K562 (cell line): ENCODE results near the gene SLC30A1. TPM values are rescaled to one million over a fixed set of nuclear protein-coding genes. Genes with fewer than 3 reads are reported as not detected.

Experiments used
- BDP1 ChIP-seq: IDR thresholded peaks from 3 replicates; pipeline ENCODE4 v1.6.1; 2011; ENCODE audit not compliant: insufficient read length, insufficient read depth
- CREB1 ChIP-seq, 2 experiments: sonication (generic) in 1 of 2; formaldehyde crosslinking in 1 of 2; IDR thresholded peaks; 2 replicates each; pipeline versions ENCODE4 v1.6.1 to v1.8.0; 2012 to 2022; ENCODE audit warnings: inconsistent platforms in 1 of 2, mild to moderate bottlenecking in 1 of 2, missing genetic modification reagents in 1 of 2, moderate library complexity in 1 of 2
- CREB3 ChIP-seq: fragments of 450-650 bp; conservative IDR thresholded peaks from 2 replicates; pipeline ENCODE4 v1.6.1; 2016; ENCODE audit warnings: missing genetic modification characterization, low read depth, mild to moderate bottlenecking, missing compliant biosample characterization, moderate library complexity
- E2F5 ChIP-seq: sonication (generic); formaldehyde crosslinking; IDR thresholded peaks from 2 replicates; pipeline ENCODE4 v1.8.0; 2022; ENCODE audit warnings: mild to moderate bottlenecking, missing genetic modification reagents
- GABPA ChIP-seq: fragments of 200-800 bp; sonication (Bioruptor generic); conservative IDR thresholded peaks from 2 replicates; pipeline ENCODE4 v1.6.1; 2016; ENCODE audit warnings: low read depth, missing genetic modification characterization, missing compliant biosample characterization
- HCFC1 ChIP-seq: IDR thresholded peaks from 2 replicates; pipeline ENCODE4 v1.6.1; 2012; ENCODE audit warnings: low read depth, low read length, improper control_type of control experiment
- MAFG ChIP-seq: fragments of 450-650 bp; conservative IDR thresholded peaks from 2 replicates; pipeline ENCODE4 v1.6.1; 2016; ENCODE audit warnings: missing genetic modification characterization, missing compliant biosample characterization
- MCM3 ChIP-seq: fragments of 450-650 bp; IDR thresholded peaks from 2 replicates; pipeline ENCODE4 v1.6.1; 2016
- NEUROD1 ChIP-seq: fragments of 150-350 bp; IDR thresholded peaks from 2 replicates; pipeline ENCODE4 v1.6.1; 2014; ENCODE audit warnings: borderline replicate concordance, low read length, low read depth; ENCODE audit not compliant: partially characterized antibody
- NONO ChIP-seq, 2 experiments: fragments of 200-400 bp in 1 of 2; fragments of 450-650 bp in 1 of 2; formaldehyde crosslinking in 1 of 2; IDR thresholded peaks; 2 replicates each; pipeline ENCODE4 v1.6.1; 2017; ENCODE audit warnings: low read depth in 2 of 2, mild to moderate bottlenecking in 2 of 2, moderate library complexity in 2 of 2, low read length in 1 of 2
- PYGO2 ChIP-seq: fragments of 450-650 bp; IDR thresholded peaks from 2 replicates; pipeline ENCODE4 v1.6.1; 2016; ENCODE audit warnings: mild to moderate bottlenecking, missing genetic modification characterization, moderate library complexity, missing compliant biosample characterization
- TAF15 ChIP-seq: fragments of 200-400 bp; formaldehyde crosslinking; IDR thresholded peaks from 2 replicates; pipeline ENCODE4 v1.6.1; 2017; ENCODE audit warnings: mild to moderate bottlenecking, low read depth, low read length, moderate library complexity
- TAL1 ChIP-seq: fragments of 450-650 bp; IDR thresholded peaks from 2 replicates; pipeline ENCODE4 v1.6.1; 2016; ENCODE audit warnings: mild to moderate bottlenecking
- ZBTB1 ChIP-seq: sonication (generic); formaldehyde crosslinking; IDR thresholded peaks from 2 replicates; pipeline ENCODE4 v1.8.1; 2023; ENCODE audit warnings: missing genetic modification reagents, low read depth, mild to moderate bottlenecking, borderline replicate concordance
- ZBTB9 ChIP-seq: fragments of 450-650 bp; formaldehyde crosslinking; IDR thresholded peaks from 2 replicates; pipeline ENCODE4 v1.4.0; 2020; ENCODE audit warnings: mild to moderate bottlenecking, moderate library complexity
- ZNF696 ChIP-seq: fragments of 250-450 bp; sonication (Bioruptor Pico); conservative IDR thresholded peaks from 2 replicates; pipeline ENCODE4 v1.4.0; 2020; ENCODE audit warnings: mild to moderate bottlenecking, moderate library complexity
- polyA plus RNA-seq, 8 experiments: library from polyadenylated mRNA; depleted of rRNA in 4 of 8; stranded (reverse) in 5 of 8; unstranded in 3 of 8; fragments of >200 nt; fragmentation: Nextera tagmentation in 2 of 8; fragmentation: Illumina TruSeq in 1 of 8; extraction: Ambion mirVana in 2 of 8; extraction: Trizol in 1 of 8; gene quantifications; 2 replicates each; pipeline versions ENCODE4 v1.2.1 to v1.2.3, GENCODE V29; 2011 to 2014; ENCODE audit warnings: inconsistent platforms in 1 of 8, missing spikeins in 1 of 8
- total RNA-seq, 7 experiments: library from RNA; depleted of rRNA in 6 of 7; stranded (reverse); fragments of >200 nt in 6 of 7; fragmentation: Illumina TruSeq in 2 of 7; extraction: Trizol in 2 of 7; gene quantifications; 2 replicates each; pipeline versions ENCODE4 v1.2.1 to v1.2.3, GENCODE V29; 2011 to 2021; ENCODE audit warnings: low replicate concordance in 1 of 7
- TF ChIP-seq, protein P1 (sequence below): sonication (generic); formaldehyde crosslinking; IDR thresholded peaks from 2 replicates; pipeline ENCODE4 v1.8.0; 2023; ENCODE audit warnings: mild to moderate bottlenecking, missing genetic modification reagents
- TF ChIP-seq, protein P2 (sequence below): fragments of 200-800 bp; sonication (Bioruptor generic); IDR thresholded peaks from 2 replicates; pipeline ENCODE4 v1.6.1; 2017; ENCODE audit warnings: missing genetic modification characterization, missing compliant biosample characterization

The SLC30A1 gene
- total and polyA plus RNA-seq, 9 of the 15 experiments (the other 6 are each of a cell fraction or from before 2014, with no cell fraction given) = 4.1 to 14.4 (median 6.6) TPM

GRCh38 chr1:211578640-211579439 lies at the start of gene SLC30A1 (continued):
- TF ChIP-seq, protein P1, sequence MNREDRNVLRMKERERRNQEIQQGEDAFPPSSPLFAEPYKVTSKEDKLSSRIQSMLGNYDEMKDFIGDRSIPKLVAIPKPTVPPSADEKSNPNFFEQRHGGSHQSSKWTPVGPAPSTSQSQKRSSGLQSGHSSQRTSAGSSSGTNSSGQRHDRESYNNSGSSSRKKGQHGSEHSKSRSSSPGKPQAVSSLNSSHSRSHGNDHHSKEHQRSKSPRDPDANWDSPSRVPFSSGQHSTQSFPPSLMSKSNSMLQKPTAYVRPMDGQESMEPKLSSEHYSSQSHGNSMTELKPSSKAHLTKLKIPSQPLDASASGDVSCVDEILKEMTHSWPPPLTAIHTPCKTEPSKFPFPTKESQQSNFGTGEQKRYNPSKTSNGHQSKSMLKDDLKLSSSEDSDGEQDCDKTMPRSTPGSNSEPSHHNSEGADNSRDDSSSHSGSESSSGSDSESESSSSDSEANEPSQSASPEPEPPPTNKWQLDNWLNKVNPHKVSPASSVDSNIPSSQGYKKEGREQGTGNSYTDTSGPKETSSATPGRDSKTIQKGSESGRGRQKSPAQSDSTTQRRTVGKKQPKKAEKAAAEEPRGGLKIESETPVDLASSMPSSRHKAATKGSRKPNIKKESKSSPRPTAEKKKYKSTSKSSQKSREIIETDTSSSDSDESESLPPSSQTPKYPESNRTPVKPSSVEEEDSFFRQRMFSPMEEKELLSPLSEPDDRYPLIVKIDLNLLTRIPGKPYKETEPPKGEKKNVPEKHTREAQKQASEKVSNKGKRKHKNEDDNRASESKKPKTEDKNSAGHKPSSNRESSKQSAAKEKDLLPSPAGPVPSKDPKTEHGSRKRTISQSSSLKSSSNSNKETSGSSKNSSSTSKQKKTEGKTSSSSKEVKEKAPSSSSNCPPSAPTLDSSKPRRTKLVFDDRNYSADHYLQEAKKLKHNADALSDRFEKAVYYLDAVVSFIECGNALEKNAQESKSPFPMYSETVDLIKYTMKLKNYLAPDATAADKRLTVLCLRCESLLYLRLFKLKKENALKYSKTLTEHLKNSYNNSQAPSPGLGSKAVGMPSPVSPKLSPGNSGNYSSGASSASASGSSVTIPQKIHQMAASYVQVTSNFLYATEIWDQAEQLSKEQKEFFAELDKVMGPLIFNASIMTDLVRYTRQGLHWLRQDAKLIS (CRISPR knock-in tag) = no peak
- TF ChIP-seq ZBTB9 (CRISPR knock-in tag) (no peak), CREB3 (no peak), NONO (IDR thresholded peaks at IDR 0.05; ENCODE audit: low read depth in 2 of 2, low read length in 1 of 2) (peak in 1 of 2 experiments; percentile 92; a peak in 1 of 4 replicates), TAF15 (no peak), TAL1 (no peak), ZNF696 (CRISPR knock-in tag) (no peak), NEUROD1 (peak; percentile 69), ZBTB1 (CRISPR knock-in tag) (0 out of 2 replicates have a peak, but pooled peaks have one; percentile 13), MAFG (tag) (no peak), E2F5 (CRISPR knock-in tag) (no peak), PYGO2 (no peak), BDP1 (no peak), CREB1 (IDR thresholded peaks at IDR 0.05) (peak; percentile 90), CREB1 (CRISPR knock-in tag; IDR thresholded peaks at IDR 0.05) (peak; percentile 83), GABPA (tag) (no peak), HCFC1 (no peak), MCM3 (no peak)
- TF ChIP-seq, protein P2, sequence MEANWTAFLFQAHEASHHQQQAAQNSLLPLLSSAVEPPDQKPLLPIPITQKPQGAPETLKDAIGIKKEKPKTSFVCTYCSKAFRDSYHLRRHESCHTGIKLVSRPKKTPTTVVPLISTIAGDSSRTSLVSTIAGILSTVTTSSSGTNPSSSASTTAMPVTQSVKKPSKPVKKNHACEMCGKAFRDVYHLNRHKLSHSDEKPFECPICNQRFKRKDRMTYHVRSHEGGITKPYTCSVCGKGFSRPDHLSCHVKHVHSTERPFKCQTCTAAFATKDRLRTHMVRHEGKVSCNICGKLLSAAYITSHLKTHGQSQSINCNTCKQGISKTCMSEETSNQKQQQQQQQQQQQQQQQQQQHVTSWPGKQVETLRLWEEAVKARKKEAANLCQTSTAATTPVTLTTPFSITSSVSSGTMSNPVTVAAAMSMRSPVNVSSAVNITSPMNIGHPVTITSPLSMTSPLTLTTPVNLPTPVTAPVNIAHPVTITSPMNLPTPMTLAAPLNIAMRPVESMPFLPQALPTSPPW (CRISPR knock-in tag) = peak; percentile 99
